GM19467 (cell line): ENCODE results near the gene ADAM8.

Experiments
- ATAC-seq: cut with Tn5 transposase; IDR thresholded peaks from one replicate; pipeline ENCODE4 v1.9.1; 2021; ENCODE audit warnings: mild to moderate bottlenecking, moderate library complexity; ENCODE audit not compliant: unreplicated experiment

ADAM8 gene

GRCh38 chr10:133252223-133252552 lies 24.5 kb downstream of the ADAM8 start:
- ATAC-seq = no peak

- ATAC-seq = no peak
These were observed 25.1 kb downstream of the ADAM8 start for GRCh38 chr10:133251388-133252222.

- ATAC-seq = no peak
These were observed 26.5 kb downstream of the ADAM8 start for GRCh38 chr10:133249975-133250754.

- no peak for ATAC-seq
These were observed 27.4 kb downstream of the ADAM8 start for GRCh38 chr10:133249094-133249780.

GRCh38 chr10:133248334-133248715 lies 28.3 kb downstream of the ADAM8 start:
- no peak for ATAC-seq

GRCh38 chr10:133247681-133248333 lies 28.9 kb downstream of the ADAM8 start:
- no peak for ATAC-seq

- no peak for ATAC-seq
These were observed 30.4 kb downstream of the ADAM8 start for GRCh38 chr10:133246236-133246626.

- ATAC-seq = no peak
These were observed 31.0 kb downstream of the ADAM8 start for GRCh38 chr10:133245439-133246235.

GRCh38 chr10:133243593-133243992 lies 33.1 kb downstream of the ADAM8 start:
- ATAC-seq = no peak

- no peak for ATAC-seq
These were observed 33.9 kb downstream of the ADAM8 start for GRCh38 chr10:133242611-133243356.

- peak; percentile 46 for ATAC-seq
These were observed 35.0 kb downstream of the ADAM8 start for GRCh38 chr10:133241501-133242205.

- ATAC-seq = no peak
These were observed 36.7 kb downstream of the ADAM8 start for GRCh38 chr10:133239990-133240389.

GRCh38 chr10:133238466-133238804 lies 38.2 kb downstream of the ADAM8 start:
- no peak for ATAC-seq

- no peak for ATAC-seq
These were observed 38.8 kb downstream of the ADAM8 start, which contains the start of gene VENTX for GRCh38 chr10:133237588-133238465. VENTX (plus strand) TSS chr10:133237855; CDS start chr10:133237915, 60 bp downstream.

GRCh38 chr10:133237241-133237587 lies 39.5 kb downstream of the ADAM8 start:
- ATAC-seq = no peak

GRCh38 chr10:133236401-133237240 lies 40.0 kb downstream of the ADAM8 start:
- ATAC-seq = no peak

GRCh38 chr10:133235932-133236331 lies 40.7 kb downstream of the ADAM8 start:
- no peak for ATAC-seq
